Activated CD8-positive, alpha-beta memory T cell treated with anti-CD3 and anti-CD28 coated beads for 4 hours (primary cell): ENCODE measurements around the gene CCL4.
"Not testable (repeated sequence)": the region's sequence is repeated elsewhere in the genome, so short reads cannot be mapped to it uniquely, and the experiment has no call there.

ENCODE experiments used
- DNase-seq, 2 donors: peaks; one replicate each; pipeline ENCODE4 v3.0.0-alpha.2; 2020; ENCODE audit warnings: low read depth in 2 of 2

Gene CCL4

GRCh38 chr17:36117505-36118382 is 14.1 kb downstream of the CCL4 start:
- DNase-seq = no peak

GRCh38 chr17:36118477-36119353 is 15.1 kb downstream of the CCL4 start:
- DNase-seq = no peak

DNA sequence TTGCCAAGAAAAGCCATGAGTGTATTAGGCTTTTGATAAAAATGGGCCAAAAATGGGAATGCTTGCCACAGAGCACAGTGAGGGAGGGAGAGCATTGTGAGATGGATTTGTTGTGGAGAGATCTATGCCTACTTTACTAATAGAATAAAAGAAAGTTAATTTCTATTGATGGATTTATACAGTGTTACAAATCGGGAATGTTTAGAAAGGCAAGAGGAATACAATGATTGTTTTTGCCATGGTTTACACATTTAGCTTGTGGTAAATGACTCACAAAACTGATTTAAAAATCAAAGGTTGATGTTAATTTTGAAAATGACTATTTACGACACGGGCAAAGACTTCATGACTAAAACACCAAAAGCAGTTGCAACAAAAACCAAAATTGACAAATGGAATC is 16.6 kb downstream of the CCL4 start:
- no peak for DNase-seq

DNA sequence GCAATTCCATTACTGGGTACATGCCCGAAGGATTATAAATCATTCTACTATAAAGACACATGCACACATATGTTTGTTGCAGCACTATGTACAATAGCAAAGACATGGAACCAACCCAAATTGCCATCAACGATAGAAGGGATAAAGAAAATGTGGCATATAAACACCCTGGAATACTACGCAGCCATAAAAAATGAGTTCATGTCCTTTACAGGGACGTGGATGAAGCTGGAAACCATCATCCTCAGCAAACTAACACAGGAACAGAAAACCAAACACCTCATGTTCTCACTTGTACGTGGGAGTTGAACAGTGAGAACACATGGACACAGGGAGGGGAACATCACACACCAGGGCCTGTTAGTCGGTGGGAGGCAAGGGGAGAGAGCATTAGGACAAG is 17.5 kb downstream of the CCL4 start:
- not testable (repeated sequence) for DNase-seq

DNA sequence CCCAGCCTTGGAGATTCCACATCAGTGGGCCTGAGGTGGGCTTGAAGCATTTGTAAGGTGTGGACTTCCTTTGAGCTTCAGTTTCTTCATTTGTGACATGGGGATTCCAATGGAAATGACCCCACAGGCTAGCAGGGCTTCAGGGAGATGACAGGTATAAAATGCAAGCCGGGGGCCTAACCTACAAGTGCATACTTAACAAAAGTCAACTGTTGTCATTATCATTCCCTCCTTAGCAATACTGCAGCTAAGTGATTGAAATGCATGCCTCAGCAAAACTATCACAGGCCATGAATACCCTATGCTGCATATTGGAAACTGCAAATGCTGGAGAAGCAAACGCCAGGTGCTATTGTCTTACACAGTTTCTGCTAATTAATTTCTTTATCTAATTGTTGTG is 19.8 kb downstream of the CCL4 start:
- no peak for DNase-seq

GRCh38 chr17:36124879-36125824 is 21.5 kb downstream of the CCL4 start:
- DNase-seq = no peak

- DNase-seq = no peak
These were observed 23.7 kb downstream of the CCL4 start for GRCh38 chr17:36127199-36127893.

DNA sequence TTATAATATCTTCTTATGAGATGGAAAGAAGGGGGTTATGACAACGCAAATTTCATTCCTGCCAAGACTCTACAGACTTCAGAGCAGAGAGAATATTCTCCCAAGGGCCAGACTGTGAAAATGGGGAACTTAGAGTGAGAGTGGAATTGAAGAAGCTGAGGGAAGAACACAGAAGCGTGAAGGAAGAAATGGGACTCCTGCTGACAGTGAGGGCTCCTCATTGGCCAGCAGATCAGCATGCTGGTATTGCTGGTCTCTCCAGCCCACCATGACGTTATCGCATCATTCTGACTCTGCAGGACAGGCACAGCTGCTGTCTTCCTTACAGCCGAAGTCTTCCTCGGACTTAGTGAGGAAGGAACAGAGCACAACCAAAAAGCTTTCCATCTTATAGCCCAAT is 24.3 kb downstream of the CCL4 start:
- no peak for DNase-seq

DNA sequence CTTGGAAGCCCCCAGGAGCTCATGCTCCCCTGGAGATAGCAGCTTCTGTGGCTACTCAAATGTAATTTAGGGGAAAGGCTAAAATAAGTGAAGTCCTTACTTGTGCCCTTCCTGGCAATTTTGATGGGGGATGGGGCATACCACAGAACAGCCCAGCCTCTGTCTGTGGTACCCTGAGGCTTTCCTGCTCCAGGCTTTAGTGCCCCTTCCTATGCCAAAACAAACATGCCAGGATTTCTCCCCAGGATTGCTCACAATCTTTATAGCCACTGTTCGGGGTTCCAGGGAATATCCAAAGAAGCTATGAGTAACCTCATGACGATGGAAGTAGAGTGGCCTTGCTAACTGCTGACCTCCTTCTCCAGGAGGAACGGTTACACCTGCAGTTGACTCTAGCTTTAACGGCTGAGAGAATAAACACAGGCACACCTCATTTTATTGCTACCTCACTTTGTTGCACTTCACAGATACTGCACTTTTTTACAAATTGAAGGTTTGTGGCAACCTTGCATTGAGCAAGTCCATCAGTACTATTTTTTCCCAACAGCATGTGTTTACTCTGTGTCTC is 24.9 kb downstream of the CCL4 start:
- no peak for DNase-seq

GRCh38 chr17:36129616-36130015 is 26.0 kb downstream of the CCL4 start:
- no peak for DNase-seq

- DNase-seq = no peak
These were observed 26.7 kb downstream of the CCL4 start for GRCh38 chr17:36130346-36130745.

DNA sequence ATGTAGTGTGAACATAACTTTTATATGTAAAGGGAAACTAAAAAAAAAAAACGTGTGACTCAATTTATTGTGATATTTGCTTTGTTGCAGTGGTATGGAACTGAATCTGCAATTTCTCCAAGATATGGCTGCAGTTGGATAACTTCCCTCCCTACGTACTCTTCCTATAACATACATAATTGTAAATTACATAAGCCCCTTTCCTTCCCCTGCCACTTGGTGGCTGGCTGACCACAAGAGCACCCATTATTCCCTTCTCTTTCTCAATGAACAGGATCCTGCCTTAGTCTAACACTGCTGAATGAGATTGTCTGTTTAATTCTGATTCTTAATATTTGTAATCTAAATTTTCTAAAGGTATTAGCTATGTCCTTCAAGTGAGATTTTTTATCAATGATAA is 27.8 kb downstream of the CCL4 start:
- DNase-seq = no peak

GRCh38 chr17:36131931-36132330 is 28.3 kb downstream of the CCL4 start:
- no peak for DNase-seq

DNA sequence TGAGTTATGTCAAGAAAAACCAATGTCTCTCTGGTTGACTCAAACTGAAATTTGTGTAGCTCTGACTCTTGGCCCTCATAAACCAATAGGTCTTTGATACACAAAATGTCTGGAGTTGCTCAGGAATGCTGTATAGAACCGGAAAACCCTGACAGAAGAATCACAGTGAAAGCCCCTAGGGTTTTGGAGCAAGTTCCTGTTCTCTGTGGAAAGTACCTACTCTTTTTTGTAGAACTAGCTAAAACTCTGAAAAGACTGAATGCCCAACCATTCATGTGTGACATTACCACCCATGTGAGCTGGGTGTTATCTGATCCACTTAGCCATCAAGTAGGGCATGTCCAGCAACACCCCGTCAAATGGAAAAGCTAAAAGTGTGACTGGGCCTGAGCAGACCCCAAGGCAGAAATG is 28.8 kb downstream of the CCL4 start:
- DNase-seq = no peak

DNA sequence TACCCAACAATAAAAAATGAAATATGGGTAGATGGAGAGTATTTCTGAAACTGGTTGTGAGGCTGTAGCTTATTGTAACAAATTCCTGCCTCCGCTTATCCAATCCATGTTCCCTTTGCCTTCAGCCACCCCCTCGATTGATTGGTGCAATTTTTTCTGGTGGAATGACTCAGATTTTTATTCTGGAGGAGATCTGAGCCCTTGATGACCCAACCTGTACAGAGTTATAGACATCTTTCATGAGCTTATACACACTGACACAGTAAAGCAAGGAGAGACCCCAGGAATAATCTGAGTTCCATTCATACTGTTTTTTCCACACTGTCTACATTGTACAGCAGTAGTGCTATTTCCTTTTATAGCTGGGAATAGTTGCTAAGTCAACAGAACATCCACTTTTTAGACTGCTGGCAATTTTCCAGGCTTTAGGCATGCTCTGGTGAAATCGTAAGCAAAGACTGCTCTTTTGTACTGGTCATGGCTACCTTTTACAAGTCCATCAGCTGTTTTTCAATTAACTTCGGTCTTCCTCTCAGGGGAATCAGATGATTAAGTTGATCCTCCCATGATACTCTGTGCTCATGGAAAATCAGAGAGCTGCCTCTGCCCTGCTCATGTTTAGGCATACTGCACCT is 30.1 kb downstream of the CCL4 start:
- DNase-seq = no peak

DNA sequence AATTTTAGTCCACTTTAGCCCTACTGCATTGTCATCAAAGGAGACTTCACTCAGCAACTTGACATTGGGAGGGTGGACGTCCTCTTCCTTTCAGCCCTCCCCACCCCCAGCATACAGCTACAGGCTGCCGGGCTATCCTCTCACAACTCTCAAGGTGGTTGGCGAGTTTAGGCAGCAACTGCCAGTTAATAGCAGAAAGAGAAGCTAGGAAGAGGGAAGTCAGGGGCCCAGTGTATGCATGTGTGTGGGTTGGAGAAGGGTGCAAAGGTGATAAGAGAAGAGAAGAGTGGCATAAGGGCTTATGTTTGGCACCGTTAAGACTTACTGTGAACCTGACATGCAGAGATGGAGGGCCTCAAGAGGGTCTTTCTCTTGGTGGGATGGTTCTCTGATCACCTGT is 31.8 kb downstream of the CCL4 start:
- no peak for DNase-seq

DNA sequence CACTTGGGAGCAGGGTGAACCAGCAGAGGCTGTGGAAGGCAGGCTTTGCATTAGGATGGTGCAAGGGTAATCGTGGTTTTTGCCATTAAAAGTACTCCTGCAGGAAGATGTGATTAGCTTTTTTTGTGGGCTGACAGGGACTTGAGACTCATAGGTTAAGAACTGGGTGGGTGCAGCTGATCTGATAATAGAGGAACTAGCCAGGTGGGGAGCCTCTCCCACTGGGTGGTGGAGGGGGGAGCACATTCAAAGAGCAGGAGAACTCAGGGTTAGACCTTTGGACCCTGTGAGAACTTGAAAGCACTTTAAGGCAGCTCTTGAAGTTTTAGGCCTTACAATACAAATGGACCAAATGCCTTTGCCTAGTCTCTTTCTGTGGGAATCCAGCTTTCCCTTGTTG is 32.4 kb downstream of the CCL4 start:
- no peak for DNase-seq

DNA sequence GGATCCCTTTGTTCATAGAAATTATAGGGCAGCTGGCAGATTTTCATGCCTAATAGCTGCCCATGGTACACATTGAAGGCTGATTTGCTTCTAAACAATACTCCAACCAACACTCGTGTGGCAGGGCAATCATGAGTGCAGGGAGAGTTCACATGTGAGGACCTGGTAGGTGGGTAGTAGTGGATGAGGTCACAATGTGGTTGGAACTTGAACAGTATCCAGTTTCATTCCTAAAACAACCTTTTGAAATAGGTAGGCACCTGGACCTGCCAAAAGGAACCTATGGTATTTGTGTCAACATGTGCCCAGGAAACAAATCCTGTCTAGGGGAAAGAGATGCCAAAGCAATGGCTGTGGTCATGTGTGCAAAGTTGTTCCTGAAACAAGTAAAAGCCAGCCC is 32.8 kb downstream of the CCL4 start:
- no peak for DNase-seq

DNA sequence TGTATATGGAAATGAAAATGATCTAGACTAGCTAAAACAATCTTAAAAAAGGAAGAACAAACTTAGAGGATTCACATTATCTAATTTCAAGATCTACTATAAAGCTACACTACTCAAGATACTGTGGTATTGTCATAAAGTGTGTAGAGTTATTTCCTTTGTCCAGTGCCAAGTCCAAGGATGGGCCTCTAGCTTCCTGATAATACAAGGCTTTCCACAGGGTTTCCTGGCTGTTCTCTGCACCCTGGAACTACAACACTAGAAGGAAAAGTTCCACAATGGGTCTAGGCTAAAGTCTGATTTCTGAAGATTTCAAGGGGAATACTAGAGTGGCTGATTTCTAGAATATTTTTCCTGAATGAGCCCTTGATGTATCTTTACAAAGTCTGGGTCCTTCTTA is 38.6 kb downstream of the CCL4 start:
- no peak for DNase-seq

GRCh38 chr17:36142806-36143205 is 39.2 kb downstream of the CCL4 start:
- DNase-seq = no peak
